Stomach (tissue), 4 donors: ENCODE results near the gene FAM43A.

ENCODE experiments used
- CTCF ChIP-seq, 7 experiments: fragments of 450-650 bp in 4 of 7; fragments of 200-600 bp in 3 of 7; sonication (generic) in 3 of 7; IDR thresholded peaks; one replicate each; pipeline ENCODE4 v1.5.1; 2016 to 2019; ENCODE audit warnings: antibody characterized with exemption in 7 of 7, control low read depth in 2 of 7, mild to moderate bottlenecking in 1 of 7
- EP300 ChIP-seq: sonication (generic); formaldehyde crosslinking; IDR thresholded peaks from one replicate; pipeline ENCODE4 v1.6.1; 2017; ENCODE audit warnings: antibody characterized with exemption
- POLR2A ChIP-seq, 4 donors: fragments of 450-650 bp; IDR thresholded peaks; one replicate each; pipeline ENCODE4 v1.6.1; 2016; ENCODE audit warnings: antibody characterized with exemption in 4 of 4, control low read depth in 2 of 4, mild to moderate bottlenecking in 1 of 4, moderate library complexity in 1 of 4
- POLR2AphosphoS5 ChIP-seq, 3 donors: sonication (generic); formaldehyde crosslinking; IDR thresholded peaks; one replicate each; pipeline ENCODE4 v1.6.1; 2016; ENCODE audit warnings: antibody characterized with exemption in 3 of 3

GRCh38 chr3:194672876-194673275 is 12.8 kb upstream of the FAM43A start:
- TF ChIP-seq POLR2A (IDR thresholded peaks at IDR 0.05) (no peak), CTCF (IDR thresholded peaks at IDR 0.05) (no peak), EP300 (no peak), POLR2AphosphoS5 (IDR thresholded peaks at IDR 0.05) (no peak)
